ENCODE measurements around the gene ALX4.

Gene ALX4

GRCh38 chr11:44309478-44310205, at the start of gene ALX4:
ALX4 (minus strand) TSS chr11:44310139; CDS start chr11:44310062, 77 bp downstream.
- H3K4me1 Mint-ChIP-seq (ENCODE audit: low read depth) = peaks cover 19% of the 10 kb centered on the region
- no peak within 1 kb of the TSS for H3K27ac Mint-ChIP-seq
- intact Hi-C loops (cut with micrococcal nuclease) = no loop called here
- H3K9me3 Mint-ChIP-seq = no peaks in the 10 kb centered on the region
- no peak within 1 kb of the TSS for H3K4me3 Mint-ChIP-seq
- H3K27me3 Mint-ChIP-seq = peaks cover 98% of the 10 kb centered on the region
- H3K36me3 Mint-ChIP-seq (ENCODE audit: low read depth) = no peaks in the 10 kb centered on the region

- H3K36me3 Mint-ChIP-seq (ENCODE audit: low read depth) = no peaks in the 10 kb centered on the region
- no peaks in the 10 kb centered on the region for H3K9me3 Mint-ChIP-seq
- H3K4me3 Mint-ChIP-seq = no peak overlapping the region
- H3K27me3 Mint-ChIP-seq = peaks cover 33% of the 10 kb centered on the region
- H3K27ac Mint-ChIP-seq = no peak overlapping the region
- intact Hi-C loops (cut with micrococcal nuclease) = no loop called here
- H3K4me1 Mint-ChIP-seq (ENCODE audit: low read depth) = no peaks in the 10 kb centered on the region
These were observed 49.2 kb upstream of the ALX4 start for GRCh38 chr11:44359162-44359561.

- Mint-ChIP-seq H3K4me1 (ENCODE audit: low read depth) (no peaks in the 10 kb centered on the region), H3K9me3 (no peaks in the 10 kb centered on the region), H3K27ac (no peak overlapping the region), H3K36me3 (ENCODE audit: low read depth) (no peaks in the 10 kb centered on the region), H3K4me3 (no peak overlapping the region), H3K27me3 (peaks cover 30% of the 10 kb centered on the region)
- intact Hi-C loops (cut with micrococcal nuclease) = no loop called here
These were observed 48.8 kb upstream of the ALX4 start for GRCh38 chr11:44358713-44359112.

- Mint-ChIP-seq H3K27me3 (peaks cover 31% of the 10 kb centered on the region), H3K27ac (no peak overlapping the region), H3K4me1 (ENCODE audit: low read depth) (no peaks in the 10 kb centered on the region), H3K36me3 (ENCODE audit: low read depth) (no peaks in the 10 kb centered on the region), H3K4me3 (no peak overlapping the region), H3K9me3 (no peaks in the 10 kb centered on the region)
- intact Hi-C loops (cut with micrococcal nuclease) = no loop called here
These were observed 47.8 kb upstream of the ALX4 start for GRCh38 chr11:44357711-44358110.

- H3K4me3 Mint-ChIP-seq = no peak overlapping the region
- H3K9me3 Mint-ChIP-seq = no peaks in the 10 kb centered on the region
- no peak overlapping the region for H3K27ac Mint-ChIP-seq
- no peaks in the 10 kb centered on the region for H3K36me3 Mint-ChIP-seq (ENCODE audit: low read depth)
- intact Hi-C loops (cut with micrococcal nuclease) = no loop called here
- peaks cover 10% of the 10 kb centered on the region for H3K4me1 Mint-ChIP-seq (ENCODE audit: low read depth)
- peaks cover 33% of the 10 kb centered on the region for H3K27me3 Mint-ChIP-seq
These were observed 46.4 kb upstream of the ALX4 start for GRCh38 chr11:44356351-44356750.

GRCh38 chr11:44351898-44352498, 42.1 kb upstream of the ALX4 start:
- intact Hi-C loops (cut with micrococcal nuclease) = loop anchor here (5.0 kb wide), 1 partner anchor 175 kb away; no protein-coding TSS in a partner anchor
- Mint-ChIP-seq H3K4me3 (no peak overlapping the region), H3K36me3 (ENCODE audit: low read depth) (no peaks in the 10 kb centered on the region), H3K9me3 (no peaks in the 10 kb centered on the region), H3K27ac (no peak overlapping the region), H3K4me1 (ENCODE audit: low read depth) (peaks cover 23% of the 10 kb centered on the region), H3K27me3 (peaks cover 36% of the 10 kb centered on the region)

- H3K36me3 Mint-ChIP-seq (ENCODE audit: low read depth) = no peaks in the 10 kb centered on the region
- no peak overlapping the region for H3K4me3 Mint-ChIP-seq
- peaks cover 23% of the 10 kb centered on the region for H3K4me1 Mint-ChIP-seq (ENCODE audit: low read depth)
- intact Hi-C loops (cut with micrococcal nuclease) = loop anchor here (5.0 kb wide), 1 partner anchor 176 kb away; no protein-coding TSS in a partner anchor
- no peak overlapping the region for H3K27ac Mint-ChIP-seq
- H3K9me3 Mint-ChIP-seq = no peaks in the 10 kb centered on the region
- peaks cover 44% of the 10 kb centered on the region for H3K27me3 Mint-ChIP-seq
These were observed 41.2 kb upstream of the ALX4 start for GRCh38 chr11:44351006-44351660.

- Mint-ChIP-seq H3K9me3 (no peaks in the 10 kb centered on the region), H3K4me3 (no peak overlapping the region), H3K36me3 (ENCODE audit: low read depth) (no peaks in the 10 kb centered on the region), H3K27me3 (peaks cover 50% of the 10 kb centered on the region), H3K4me1 (ENCODE audit: low read depth) (peaks cover 23% of the 10 kb centered on the region), H3K27ac (no peak overlapping the region)
- intact Hi-C loops (cut with micrococcal nuclease) = no loop called here
These were observed 39.4 kb upstream of the ALX4 start for GRCh38 chr11:44349328-44349727.

- H3K36me3 Mint-ChIP-seq (ENCODE audit: low read depth) = no peaks in the 10 kb centered on the region
- H3K4me3 Mint-ChIP-seq = no peak overlapping the region
- H3K9me3 Mint-ChIP-seq = no peaks in the 10 kb centered on the region
- intact Hi-C loops (cut with micrococcal nuclease) = no loop called here
- H3K27ac Mint-ChIP-seq = no peak overlapping the region
- peaks cover 50% of the 10 kb centered on the region for H3K27me3 Mint-ChIP-seq
- H3K4me1 Mint-ChIP-seq (ENCODE audit: low read depth) = peaks cover 23% of the 10 kb centered on the region
These were observed 38.8 kb upstream of the ALX4 start for GRCh38 chr11:44348721-44349120.

GRCh38 chr11:44348114-44348513, 38.2 kb upstream of the ALX4 start:
- no peaks in the 10 kb centered on the region for H3K9me3 Mint-ChIP-seq
- no peak overlapping the region for H3K4me3 Mint-ChIP-seq
- intact Hi-C loops (cut with micrococcal nuclease) = no loop called here
- no peak overlapping the region for H3K27ac Mint-ChIP-seq
- H3K27me3 Mint-ChIP-seq = peaks cover 54% of the 10 kb centered on the region
- H3K36me3 Mint-ChIP-seq (ENCODE audit: low read depth) = no peaks in the 10 kb centered on the region
- peaks cover 23% of the 10 kb centered on the region for H3K4me1 Mint-ChIP-seq (ENCODE audit: low read depth)

GRCh38 chr11:44347538-44347937, 37.6 kb upstream of the ALX4 start:
- intact Hi-C loops (cut with micrococcal nuclease) = no loop called here

GRCh38 chr11:44346983-44347382, 37.0 kb upstream of the ALX4 start:
- H3K9me3 Mint-ChIP-seq = no peaks in the 10 kb centered on the region
- no peaks in the 10 kb centered on the region for H3K36me3 Mint-ChIP-seq (ENCODE audit: low read depth)
- no peak overlapping the region for H3K27ac Mint-ChIP-seq
- peaks cover 50% of the 10 kb centered on the region for H3K27me3 Mint-ChIP-seq
- H3K4me1 Mint-ChIP-seq (ENCODE audit: low read depth) = peaks cover 19% of the 10 kb centered on the region
- intact Hi-C loops (cut with micrococcal nuclease) = no loop called here
- H3K4me3 Mint-ChIP-seq = no peak overlapping the region

More at GRCh38 chr11:44347538-44347937, 37.6 kb upstream of the ALX4 start:
- Mint-ChIP-seq H3K27ac (no peak overlapping the region), H3K4me1 (ENCODE audit: low read depth) (peaks cover 23% of the 10 kb centered on the region), H3K9me3 (no peaks in the 10 kb centered on the region), H3K4me3 (no peak overlapping the region), H3K27me3 (peaks cover 51% of the 10 kb centered on the region), H3K36me3 (ENCODE audit: low read depth) (no peaks in the 10 kb centered on the region)

- Mint-ChIP-seq H3K4me3 (no peak overlapping the region), H3K4me1 (ENCODE audit: low read depth) (peaks cover 7% of the 10 kb centered on the region), H3K27ac (no peak overlapping the region), H3K9me3 (no peaks in the 10 kb centered on the region), H3K36me3 (ENCODE audit: low read depth) (no peaks in the 10 kb centered on the region), H3K27me3 (peaks cover 52% of the 10 kb centered on the region)
- intact Hi-C loops (cut with micrococcal nuclease) = no loop called here
These were observed 35.8 kb upstream of the ALX4 start for GRCh38 chr11:44345781-44346180.

GRCh38 chr11:44344921-44345320, 35.0 kb upstream of the ALX4 start:
- H3K27ac Mint-ChIP-seq = no peak overlapping the region
- no peaks in the 10 kb centered on the region for H3K4me1 Mint-ChIP-seq (ENCODE audit: low read depth)
- no peak overlapping the region for H3K4me3 Mint-ChIP-seq
- intact Hi-C loops (cut with micrococcal nuclease) = no loop called here
- no peaks in the 10 kb centered on the region for H3K36me3 Mint-ChIP-seq (ENCODE audit: low read depth)
- H3K9me3 Mint-ChIP-seq = no peaks in the 10 kb centered on the region
- H3K27me3 Mint-ChIP-seq = peaks cover 52% of the 10 kb centered on the region

All from dendritic cell treated with granulocyte-macrophage colony-stimulating factor and Interleukin-4, amounts not matched to agents 40 ng/mL and 50 ng/mL, for 4 days (primary cell).